BLaER1 treated with 17β-estradiol and CSF1 and Interleukin-3, amounts not matched to agents 10 nM and 100 nM (cell line): ENCODE data around the gene C9orf72.
A peak's percentile ranks its signal among the peaks of the same experiment; 100 is the strongest.
"Not testable (repeated sequence)": the region's sequence is repeated elsewhere in the genome, so short reads cannot be mapped to it uniquely, and the experiment has no call there.

Source experiments
- H3K27ac ChIP-seq, 11 experiments: shearing (Covaris generic); formaldehyde crosslinking; 2 replicates each; pipeline ENCODE4 v1.8.1; 2022
- H3K27me3 ChIP-seq, 11 experiments: shearing (Covaris generic); formaldehyde crosslinking; 2 replicates each; pipeline ENCODE4 v1.8.1; 2022
- H3K36me3 ChIP-seq, 11 experiments: shearing (Covaris generic); formaldehyde crosslinking; 2 replicates each; pipeline ENCODE4 v1.8.1; 2022
- H3K4me1 ChIP-seq, 10 experiments: shearing (Covaris generic); formaldehyde crosslinking; 2 replicates each; pipeline ENCODE4 v1.8.1; 2022
- H3K4me2 ChIP-seq, 11 experiments: shearing (Covaris generic); formaldehyde crosslinking; 2 replicates each; pipeline ENCODE4 v1.8.1; 2022
- H3K4me3 ChIP-seq, 10 experiments: shearing (Covaris generic); formaldehyde crosslinking; 2 replicates each; pipeline ENCODE4 v1.8.1; 2022
- H3K9ac ChIP-seq, 11 experiments: shearing (Covaris generic); formaldehyde crosslinking; 2 replicates each; pipeline ENCODE4 v1.8.1; 2022
- H3K9me3 ChIP-seq, 11 experiments: shearing (Covaris generic); formaldehyde crosslinking; replicated peaks in 1 of 11; 2 replicates each; pipeline ENCODE4 v1.8.1; 2022
- H4K20me1 ChIP-seq, 11 experiments: shearing (Covaris generic); formaldehyde crosslinking; 2 replicates each; pipeline ENCODE4 v1.8.1; 2022
- Cebpa-rat ChIP-seq, 11 experiments: shearing (Covaris generic); IDR thresholded peaks; 2 replicates each; pipeline ENCODE4 v1.8.1; 2022

The C9orf72 gene, protein sequence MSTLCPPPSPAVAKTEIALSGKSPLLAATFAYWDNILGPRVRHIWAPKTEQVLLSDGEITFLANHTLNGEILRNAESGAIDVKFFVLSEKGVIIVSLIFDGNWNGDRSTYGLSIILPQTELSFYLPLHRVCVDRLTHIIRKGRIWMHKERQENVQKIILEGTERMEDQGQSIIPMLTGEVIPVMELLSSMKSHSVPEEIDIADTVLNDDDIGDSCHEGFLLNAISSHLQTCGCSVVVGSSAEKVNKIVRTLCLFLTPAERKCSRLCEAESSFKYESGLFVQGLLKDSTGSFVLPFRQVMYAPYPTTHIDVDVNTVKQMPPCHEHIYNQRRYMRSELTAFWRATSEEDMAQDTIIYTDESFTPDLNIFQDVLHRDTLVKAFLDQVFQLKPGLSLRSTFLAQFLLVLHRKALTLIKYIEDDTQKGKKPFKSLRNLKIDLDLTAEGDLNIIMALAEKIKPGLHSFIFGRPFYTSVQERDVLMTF

DNA sequence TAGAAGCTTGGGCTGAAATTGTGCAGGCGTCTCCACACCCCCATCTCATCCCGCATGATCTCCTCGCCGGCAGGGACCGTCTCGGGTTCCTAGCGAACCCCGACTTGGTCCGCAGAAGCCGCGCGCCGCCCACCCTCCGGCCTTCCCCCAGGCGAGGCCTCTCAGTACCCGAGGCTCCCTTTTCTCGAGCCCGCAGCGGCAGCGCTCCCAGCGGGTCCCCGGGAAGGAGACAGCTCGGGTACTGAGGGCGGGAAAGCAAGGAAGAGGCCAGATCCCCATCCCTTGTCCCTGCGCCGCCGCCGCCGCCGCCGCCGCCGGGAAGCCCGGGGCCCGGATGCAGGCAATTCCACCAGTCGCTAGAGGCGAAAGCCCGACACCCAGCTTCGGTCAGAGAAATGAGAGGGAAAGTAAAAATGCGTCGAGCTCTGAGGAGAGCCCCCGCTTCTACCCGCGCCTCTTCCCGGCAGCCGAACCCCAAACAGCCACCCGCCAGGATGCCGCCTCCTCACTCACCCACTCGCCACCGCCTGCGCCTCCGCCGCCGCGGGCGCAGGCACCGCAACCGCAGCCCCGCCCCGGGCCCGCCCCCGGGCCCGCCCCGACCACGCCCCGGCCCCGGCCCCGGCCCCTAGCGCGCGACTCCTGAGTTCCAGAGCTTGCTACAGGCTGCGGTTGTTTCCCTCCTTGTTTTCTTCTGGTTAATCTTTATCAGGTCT is at the start of gene C9orf72:
TSS of gene C9orf72 (minus strand) at position 564 of the 716 bp plus-strand sequence. CDS start 6,361 bp downstream, outside the sequence.
- Histone ChIP-seq H3K27me3 (no peaks in the 10 kb centered on the region), H3K9me3 (peaks cover 2 to 26% (median 8%) of the 10 kb centered on the region in 11 experiments), H3K4me3 (peak within 1 kb of the TSS; percentile 77 to 91 (median 88)), H4K20me1 (no peaks in the 10 kb centered on the region), H3K27ac (peak within 1 kb of the TSS; percentile 91 to 100 (median 95)), H3K4me2 (peak within 1 kb of the TSS; percentile 79 to 94 (median 89)), H3K36me3 (no peaks in the 10 kb centered on the region), H3K9ac (peak within 1 kb of the TSS; percentile 91 to 100 (median 95)), H3K4me1 (peaks cover 15 to 35% (median 21%) of the 10 kb centered on the region in 10 experiments; a peak in 19 of 20 replicates)
- TF ChIP-seq Cebpa-rat (IDR thresholded peaks at IDR 0.05), result no peak

DNA sequence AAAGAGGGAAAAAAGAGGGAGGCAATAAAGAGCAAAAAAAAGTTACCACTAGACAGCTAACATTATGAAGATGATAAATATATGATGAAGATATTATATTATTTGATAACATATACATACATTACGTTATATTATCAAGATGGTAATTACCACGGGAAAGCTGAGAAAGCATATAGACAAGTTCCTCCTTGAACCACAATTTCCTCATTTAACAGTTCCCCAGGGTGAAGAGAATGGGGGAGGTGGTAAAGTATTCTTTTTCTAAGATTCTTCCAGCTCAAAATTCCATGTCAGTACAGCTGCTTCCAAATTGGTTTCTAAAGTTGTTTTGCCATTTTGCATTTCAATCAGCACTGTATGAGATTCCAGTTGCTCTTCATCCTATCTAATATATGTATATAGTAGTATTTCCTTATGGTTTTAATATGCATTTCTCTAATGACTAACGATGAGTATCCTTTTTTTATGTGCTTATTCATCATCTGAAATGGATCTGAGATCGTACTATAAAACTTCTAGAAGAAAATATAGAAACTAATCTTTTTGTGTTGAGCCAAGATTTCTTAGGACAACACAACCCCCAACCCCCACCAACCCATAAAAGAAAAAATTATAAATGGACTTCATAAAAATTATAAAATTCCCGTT is 49.5 kb upstream of the C9orf72 start:
- Histone ChIP-seq H3K36me3 (no peaks in the 10 kb centered on the region), H3K9me3 (no peaks in the 10 kb centered on the region), H4K20me1 (no peaks in the 10 kb centered on the region), H3K27ac (peak overlapping the region in 1 of 11 experiments; percentile 27; a peak in 1 of 22 replicates), H3K4me1 (peaks cover 10 to 32% (median 22%) of the 10 kb centered on the region in 10 experiments; a peak in 19 of 20 replicates), H3K4me2 (peak overlapping the region; percentile 22 to 82 (median 50); a peak in 18 of 22 replicates), H3K27me3 (peaks cover 0 to 53% (median 0%) of the 10 kb centered on the region in 11 experiments; a peak in 7 of 22 replicates), H3K9ac (no peak overlapping the region), H3K4me3 (no peak overlapping the region; a peak in 1 of 20 replicates)
- TF ChIP-seq Cebpa-rat (IDR thresholded peaks at IDR 0.05), result no peak

DNA sequence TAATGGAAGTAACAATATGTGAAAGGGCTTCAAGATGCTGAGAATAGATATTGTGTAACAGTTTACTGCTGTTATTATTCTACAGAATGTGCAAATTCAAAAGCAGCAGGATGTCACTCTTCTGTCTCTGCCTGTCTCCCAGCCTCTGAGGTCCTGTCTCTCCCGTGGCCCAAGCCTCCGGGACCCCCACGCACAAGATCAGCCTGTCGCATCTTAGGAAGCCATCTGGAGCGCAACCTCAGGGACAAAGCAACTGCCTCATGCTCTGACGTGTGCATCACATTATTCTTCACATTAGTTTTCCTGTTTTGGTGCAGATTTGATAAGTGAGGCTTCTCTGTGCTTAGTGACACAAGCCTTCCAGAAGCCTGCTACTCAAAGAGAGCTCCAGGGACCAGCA is 46.5 kb upstream of the C9orf72 start:
- no peak overlapping the region for H3K4me3 ChIP-seq
- no peaks in the 10 kb centered on the region for H3K9me3 ChIP-seq
- H3K4me2 ChIP-seq, result no peak overlapping the region
- no peak overlapping the region for H3K9ac ChIP-seq
- peaks cover 0 to 38% (median 0%) of the 10 kb centered on the region in 11 experiments; a peak in 6 of 22 replicates for H3K27me3 ChIP-seq
- H3K36me3 ChIP-seq, result no peaks in the 10 kb centered on the region
- TF ChIP-seq Cebpa-rat (IDR thresholded peaks at IDR 0.05), result 0 out of 22 replicates have a peak, but pooled peaks of 1 of the 11 experiments have one; percentile 12
- H4K20me1 ChIP-seq, result no peaks in the 10 kb centered on the region
- H3K4me1 ChIP-seq, result peaks cover 4 to 19% (median 15%) of the 10 kb centered on the region in 10 experiments; a peak in 18 of 20 replicates
- H3K27ac ChIP-seq, result no peak overlapping the region

DNA sequence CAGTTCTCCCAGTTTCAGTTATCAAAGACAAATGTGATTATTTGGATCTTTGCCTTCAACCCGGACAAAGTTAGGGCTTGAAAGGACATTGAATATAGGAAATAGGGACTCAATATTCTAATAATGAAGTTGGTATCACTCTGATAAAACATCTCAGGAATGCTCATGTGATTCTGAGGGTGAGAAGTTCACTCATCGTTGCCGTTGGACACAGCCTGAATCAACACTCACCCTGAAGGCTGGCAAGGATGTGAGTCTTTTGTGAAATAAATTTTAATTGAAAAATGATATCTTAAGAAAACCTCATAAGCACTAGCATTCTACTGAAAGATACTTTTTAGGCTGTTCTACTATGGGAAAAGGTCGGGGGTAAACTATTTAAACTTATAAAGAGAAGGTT is 44.8 kb upstream of the C9orf72 start:
- no peak overlapping the region for H3K9ac ChIP-seq
- H3K4me2 ChIP-seq, result no peak overlapping the region
- H3K27me3 ChIP-seq, result peaks cover 0 to 23% (median 0%) of the 10 kb centered on the region in 11 experiments; a peak in 4 of 22 replicates
- TF ChIP-seq Cebpa-rat (IDR thresholded peaks at IDR 0.05), result no peak
- no peaks in the 10 kb centered on the region for H4K20me1 ChIP-seq
- no peak overlapping the region for H3K4me3 ChIP-seq
- peaks cover 4 to 14% (median 8%) of the 10 kb centered on the region in 10 experiments; a peak in 18 of 20 replicates for H3K4me1 ChIP-seq
- H3K36me3 ChIP-seq, result no peaks in the 10 kb centered on the region
- no peak overlapping the region for H3K27ac ChIP-seq
- no peaks in the 10 kb centered on the region for H3K9me3 ChIP-seq

DNA sequence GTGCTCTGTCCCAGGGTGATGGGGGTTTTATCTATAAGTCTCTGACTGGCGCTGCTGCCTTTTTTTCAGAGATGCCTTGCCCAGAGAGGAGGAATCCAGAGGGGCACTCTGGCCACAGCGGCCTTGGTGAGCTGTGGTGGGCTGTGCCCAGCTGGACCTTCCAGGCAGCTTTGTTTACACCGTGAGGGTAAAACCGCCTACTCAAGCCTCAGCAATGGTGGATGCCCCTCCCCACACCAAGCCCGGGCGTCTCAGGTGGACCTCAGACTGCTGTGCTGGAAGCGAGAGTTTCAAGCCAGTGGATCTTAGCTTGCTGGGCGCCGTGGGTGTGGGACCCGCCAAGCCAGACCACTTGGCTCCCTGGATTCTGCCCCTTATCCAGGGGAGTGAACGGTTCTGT is 41.3 kb upstream of the C9orf72 start:
- Histone ChIP-seq H3K27ac (no peak overlapping the region), H3K4me2 (no peak overlapping the region), H3K36me3 (no peaks in the 10 kb centered on the region), H4K20me1 (no peaks in the 10 kb centered on the region), H3K27me3 (peaks cover 0 to 16% (median 0%) of the 10 kb centered on the region in 11 experiments; a peak in 4 of 22 replicates), H3K9me3 (peaks cover 0 to 5% (median 0%) of the 10 kb centered on the region in 11 experiments; a peak in 1 of 22 replicates), H3K4me3 (no peak overlapping the region), H3K9ac (no peak overlapping the region), H3K4me1 (peaks cover 0 to 6% (median 0%) of the 10 kb centered on the region in 10 experiments; a peak in 3 of 20 replicates)
- TF ChIP-seq Cebpa-rat (IDR thresholded peaks at IDR 0.05), result no peak

DNA sequence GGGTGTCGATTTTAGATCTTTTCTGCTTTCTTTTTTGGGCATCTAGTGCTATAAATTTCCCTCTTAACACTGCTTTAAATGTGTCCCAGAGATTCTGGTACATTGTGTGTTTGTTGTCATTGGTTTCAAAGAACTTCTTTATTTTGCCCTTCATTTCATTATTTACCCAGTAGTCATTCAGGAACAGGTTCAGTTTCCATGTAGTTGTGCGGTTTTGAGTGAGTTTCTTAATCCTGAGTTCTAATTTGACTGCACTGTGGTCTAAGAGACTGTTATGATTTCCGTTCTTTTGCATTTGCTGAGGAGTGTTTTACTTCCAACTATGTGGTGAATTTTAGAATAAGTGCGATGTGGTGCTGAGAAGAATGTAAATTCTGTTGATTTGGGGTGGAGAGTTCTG is 38.8 kb upstream of the C9orf72 start:
- H3K9me3 ChIP-seq, H3K4me2 ChIP-seq, H3K9ac ChIP-seq, H3K27ac ChIP-seq, H4K20me1 ChIP-seq, H3K4me3 ChIP-seq, H3K36me3 ChIP-seq, H3K27me3 ChIP-seq, H3K4me1 ChIP-seq: not testable (repeated sequence)

DNA sequence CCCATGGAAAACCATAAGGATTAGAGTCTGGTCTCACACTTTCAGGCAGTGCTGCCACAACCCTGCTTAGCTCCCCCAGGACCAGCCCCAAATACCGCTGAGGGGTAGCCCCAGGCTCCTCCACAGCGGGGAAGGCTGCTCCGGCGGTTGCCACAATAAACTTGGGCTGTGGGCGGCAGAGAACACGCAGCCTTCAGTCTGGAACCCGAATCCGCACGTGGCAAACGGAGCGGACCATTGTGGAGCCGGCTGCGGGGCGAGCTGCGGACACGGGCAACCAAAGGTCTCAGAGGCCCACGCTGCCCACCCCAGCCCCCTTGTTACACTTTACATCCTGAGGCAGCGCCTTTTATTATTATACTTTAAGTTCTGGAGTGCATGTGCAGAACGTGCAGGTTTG is 37.3 kb upstream of the C9orf72 start:
- Histone ChIP-seq H3K9me3 (peaks cover 0 to 5% (median 0%) of the 10 kb centered on the region in 11 experiments; a peak in 1 of 22 replicates), H3K27me3 (no peaks in the 10 kb centered on the region), H3K4me2 (no peak overlapping the region), H3K36me3 (no peaks in the 10 kb centered on the region), H3K4me1 (peaks cover 0 to 5% (median 0%) of the 10 kb centered on the region in 10 experiments; a peak in 3 of 20 replicates), H3K4me3 (no peak overlapping the region), H4K20me1 (no peaks in the 10 kb centered on the region), H3K27ac (no peak overlapping the region), H3K9ac (no peak overlapping the region)
- no peak for TF ChIP-seq Cebpa-rat (IDR thresholded peaks at IDR 0.05)

DNA sequence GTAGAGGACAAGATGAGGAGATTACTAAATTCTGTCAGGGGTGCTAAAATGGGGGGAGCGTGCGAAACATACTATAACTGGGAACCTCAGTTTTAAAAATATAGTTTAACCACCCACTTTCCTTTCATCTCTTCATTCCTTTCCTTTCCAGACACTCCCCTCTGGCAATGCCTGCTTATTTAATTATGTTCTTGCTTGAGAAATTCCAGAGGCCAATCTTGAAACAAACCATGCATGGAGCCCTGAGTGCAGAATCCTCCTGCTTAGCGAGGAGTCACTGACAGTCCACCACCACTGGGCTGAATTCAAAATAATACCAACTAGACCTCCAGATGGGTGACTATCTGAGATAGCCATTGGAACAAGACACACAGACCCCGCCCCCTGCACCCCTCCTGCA is 29.7 kb upstream of the C9orf72 start:
- no peak overlapping the region for H3K27ac ChIP-seq
- no peaks in the 10 kb centered on the region for H4K20me1 ChIP-seq
- TF ChIP-seq Cebpa-rat (IDR thresholded peaks at IDR 0.05), result no peak
- peak overlapping the region in 2 of 11 experiments; percentile 30 to 83; a peak in 4 of 22 replicates for H3K4me2 ChIP-seq
- H3K9ac ChIP-seq, result no peak overlapping the region
- H3K9me3 ChIP-seq, result no peaks in the 10 kb centered on the region
- no peaks in the 10 kb centered on the region for H3K36me3 ChIP-seq
- no peak overlapping the region for H3K4me3 ChIP-seq
- H3K27me3 ChIP-seq, result no peaks in the 10 kb centered on the region
- peaks cover 0 to 50% (median 9%) of the 10 kb centered on the region in 10 experiments; a peak in 10 of 20 replicates for H3K4me1 ChIP-seq
